HG03159 (cell line): ENCODE results near the gene TM4SF5.

Source experiments
- ATAC-seq: cut with Tn5 transposase; IDR thresholded peaks from one replicate; pipeline ENCODE4 v1.9.1; 2021; ENCODE audit warnings: mild to moderate bottlenecking, moderate library complexity; ENCODE audit not compliant: unreplicated experiment

Gene TM4SF5

GRCh38 chr17:4788807-4789700, 17.4 kb downstream of the TM4SF5 start, which contains the start of gene GLTPD2:
Gene GLTPD2, plus strand, starts transcription at chr17:4788964. Its CDS starts 48 bp downstream, at chr17:4789012.
- ATAC-seq, result no peak

GRCh38 chr17:4789701-4789950, 17.9 kb downstream of the TM4SF5 start:
- no peak for ATAC-seq

DNA sequence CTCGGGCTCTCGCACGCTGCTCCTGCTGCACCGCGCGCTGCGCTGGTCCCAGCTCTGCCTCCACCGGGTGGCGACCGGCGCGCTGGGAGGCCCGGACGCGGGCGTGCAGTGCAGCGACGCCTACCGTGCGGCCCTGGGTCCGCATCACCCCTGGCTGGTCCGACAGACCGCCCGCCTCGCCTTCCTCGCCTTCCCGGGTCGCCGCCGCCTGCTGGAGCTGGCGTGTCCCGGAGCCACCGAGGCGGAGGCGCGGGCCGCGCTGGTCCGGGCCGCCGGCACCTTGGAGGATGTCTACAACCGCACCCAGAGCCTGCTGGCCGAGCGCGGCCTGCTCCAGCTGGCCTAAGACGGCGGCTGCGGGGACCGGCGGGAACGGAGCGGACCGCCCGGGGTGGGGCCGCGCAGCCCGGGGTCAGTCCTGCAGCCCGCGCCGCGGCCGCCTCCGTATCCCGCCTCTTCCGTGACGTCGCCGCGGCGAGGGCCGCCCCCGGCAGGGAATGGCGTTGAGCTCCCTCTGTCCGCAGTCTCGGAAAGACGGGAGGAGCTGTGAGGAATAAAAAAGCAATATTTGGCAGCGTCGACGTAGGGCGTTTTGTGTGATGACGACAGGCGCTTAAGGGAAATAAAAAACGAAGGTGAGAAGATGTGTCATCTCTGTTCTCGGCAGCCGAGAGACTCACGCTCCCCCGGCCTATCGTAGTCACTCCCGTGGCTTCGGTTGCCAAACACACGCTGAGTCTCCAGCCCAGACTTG, 18.4 kb downstream of the TM4SF5 start:
- ATAC-seq, result peak; percentile 82

DNA sequence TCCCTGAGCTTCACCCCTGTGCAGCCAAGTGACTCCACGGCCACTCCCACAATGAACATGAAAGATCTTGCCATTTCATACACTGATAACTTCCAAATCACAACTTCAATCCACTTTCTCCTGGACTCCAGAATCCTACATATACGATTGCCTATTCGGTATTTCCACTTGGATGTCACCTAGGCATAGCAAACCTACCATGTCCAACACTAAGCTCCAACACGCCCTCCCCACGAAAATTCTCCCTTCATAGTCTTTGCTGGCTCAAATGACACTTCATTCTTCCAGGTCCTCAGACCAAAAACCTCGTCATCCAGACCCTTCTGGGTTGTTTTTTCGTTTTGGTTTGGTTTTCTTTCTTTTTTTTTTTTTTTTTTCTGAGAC, 19.0 kb downstream of the TM4SF5 start:
- no peak for ATAC-seq

GRCh38 chr17:4795168-4795567, 23.5 kb downstream of the TM4SF5 start:
- ATAC-seq, result no peak

DNA sequence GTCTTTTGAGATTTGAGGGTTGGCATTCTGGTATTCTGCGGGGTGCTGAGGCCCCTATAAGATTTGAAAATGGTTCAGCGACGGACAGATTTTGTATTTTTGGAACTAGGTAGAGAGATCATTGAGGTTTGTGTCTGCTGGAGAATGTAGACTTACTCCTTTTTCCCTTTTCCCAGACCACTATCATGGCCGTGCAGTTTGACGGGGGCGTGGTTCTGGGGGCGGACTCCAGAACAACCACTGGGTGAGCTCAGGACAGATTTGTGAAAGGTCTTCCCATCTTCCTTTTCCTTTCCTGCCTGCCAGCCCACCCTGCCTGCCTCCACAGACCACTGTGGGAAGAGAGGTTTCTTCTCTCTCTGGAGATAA, 24.9 kb downstream of the TM4SF5 start:
- no peak for ATAC-seq

GRCh38 chr17:4800462-4801196, 28.9 kb downstream of the TM4SF5 start:
- no peak for ATAC-seq

- ATAC-seq, result no peak
Observed at GRCh38 chr17:4802228-4802627, 30.5 kb downstream of the TM4SF5 start, which contains the start of gene C17orf114. Gene C17orf114, minus strand, starts transcription at chr17:4802328.

DNA sequence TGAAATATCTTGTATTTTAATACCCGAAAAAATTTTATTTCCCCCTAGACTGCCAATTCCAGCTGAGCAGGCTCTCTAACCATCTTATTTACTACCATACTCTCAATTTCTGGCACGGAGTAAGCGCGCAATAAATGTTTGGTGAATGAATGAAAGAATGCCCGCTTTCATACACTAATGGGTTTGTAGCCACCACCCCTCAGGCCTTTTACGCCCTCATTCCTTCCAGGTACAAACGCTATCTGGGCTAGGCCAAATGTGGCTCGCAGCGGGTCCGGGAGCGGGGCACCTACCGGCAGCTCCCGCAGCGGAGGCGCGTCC, 34.7 kb downstream of the TM4SF5 start:
- no peak for ATAC-seq

GRCh38 chr17:4806777-4807604, 35.3 kb downstream of the TM4SF5 start, which contains the start of gene PLD2:
Gene PLD2, plus strand, starts transcription at chr17:4807152. Its CDS starts 621 bp downstream, at chr17:4807773.
- ATAC-seq, result peak; percentile 91

GRCh38 chr17:4807605-4808377, 36.1 kb downstream of the TM4SF5 start:
- ATAC-seq, result no peak

DNA sequence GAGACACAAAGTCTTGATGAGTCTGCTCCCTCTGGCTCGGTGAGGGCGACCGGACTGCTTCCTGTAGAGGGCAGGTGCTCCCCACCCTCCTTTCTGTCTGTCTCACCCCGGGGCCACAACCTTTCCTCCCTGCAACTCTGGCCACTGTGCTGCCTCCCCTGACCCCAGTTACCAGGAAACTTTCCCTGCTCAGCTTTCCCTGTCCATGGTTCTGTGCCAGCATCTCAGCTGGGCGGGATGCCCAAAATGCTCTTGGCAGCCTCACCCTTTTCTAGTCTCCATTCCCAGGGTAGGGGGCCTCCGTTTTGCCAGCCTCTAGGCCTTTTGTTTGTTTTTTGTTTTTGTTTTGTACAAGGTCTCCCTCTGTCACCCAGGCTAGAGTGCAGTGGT, 36.7 kb downstream of the TM4SF5 start:
- no peak for ATAC-seq

DNA sequence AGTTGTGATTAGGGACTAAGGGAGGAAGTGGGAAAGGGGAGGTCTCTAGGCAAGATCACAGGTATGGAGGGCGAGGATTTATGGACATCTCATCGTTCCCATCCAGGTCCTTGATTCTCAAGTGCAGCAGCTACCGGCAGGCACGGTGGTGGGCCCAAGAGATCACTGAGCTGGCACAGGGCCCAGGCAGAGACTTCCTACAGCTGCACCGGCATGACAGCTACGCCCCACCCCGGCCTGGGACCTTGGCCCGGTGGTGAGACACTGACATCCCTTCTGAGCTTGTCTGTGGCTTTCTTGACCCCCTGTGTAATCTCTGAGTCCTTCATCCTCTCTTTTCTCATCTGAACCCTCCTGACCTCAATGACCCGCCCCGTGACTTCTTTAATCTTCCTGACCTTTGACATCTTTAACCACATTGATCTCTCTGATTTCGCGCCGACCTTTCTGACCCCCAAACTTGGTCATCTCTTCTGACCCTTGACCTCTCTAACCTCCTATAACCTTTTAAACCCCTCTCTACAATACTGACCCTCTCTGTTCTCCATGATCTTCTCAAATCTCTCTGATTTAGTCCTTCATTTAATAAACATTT, 39.1 kb downstream of the TM4SF5 start:
- ATAC-seq, result no peak

- no peak for ATAC-seq
Observed at GRCh38 chr17:4811471-4811870, 39.8 kb downstream of the TM4SF5 start.

DNA sequence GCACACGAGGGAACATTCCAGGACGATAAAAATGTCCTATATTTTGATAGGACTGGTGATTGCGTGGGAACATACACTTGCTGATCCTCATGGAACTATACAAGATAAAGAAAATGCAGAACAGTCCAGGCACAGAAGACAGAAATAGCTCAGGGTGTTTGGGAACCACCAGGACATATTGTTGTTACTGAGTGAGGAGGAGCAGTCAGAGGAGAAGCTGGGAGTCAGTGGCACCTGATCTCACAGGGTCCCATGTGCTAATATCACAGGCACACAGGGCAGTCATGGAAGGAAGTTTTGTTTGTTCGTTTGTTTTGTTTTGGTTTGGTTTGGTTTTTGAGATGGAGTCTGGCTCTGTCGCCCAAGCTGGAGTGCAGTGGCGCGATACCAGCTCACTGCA, 41.0 kb downstream of the TM4SF5 start:
- ATAC-seq, result no peak

- no peak for ATAC-seq
Observed at GRCh38 chr17:4815043-4815675, 43.5 kb downstream of the TM4SF5 start.

DNA sequence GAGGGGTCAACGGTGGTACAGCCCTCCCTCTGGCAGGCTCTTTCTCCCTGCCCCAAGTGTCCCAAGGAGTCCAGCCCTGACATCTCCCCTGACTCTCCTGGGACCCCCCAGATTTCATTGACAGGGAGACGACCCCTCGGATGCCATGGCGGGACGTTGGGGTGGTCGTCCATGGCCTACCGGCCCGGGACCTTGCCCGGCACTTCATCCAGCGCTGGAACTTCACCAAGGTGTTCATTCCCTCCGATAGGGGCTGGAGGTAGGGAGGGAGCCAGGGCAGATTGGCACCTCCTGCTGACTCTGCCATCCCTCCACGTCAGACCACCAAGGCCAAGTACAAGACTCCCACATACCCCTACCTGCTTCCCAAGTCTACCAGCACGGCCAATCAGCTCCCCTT, 45.1 kb downstream of the TM4SF5 start:
- ATAC-seq, result no peak

- no peak for ATAC-seq
Observed at GRCh38 chr17:4818276-4818675, 46.6 kb downstream of the TM4SF5 start.

DNA sequence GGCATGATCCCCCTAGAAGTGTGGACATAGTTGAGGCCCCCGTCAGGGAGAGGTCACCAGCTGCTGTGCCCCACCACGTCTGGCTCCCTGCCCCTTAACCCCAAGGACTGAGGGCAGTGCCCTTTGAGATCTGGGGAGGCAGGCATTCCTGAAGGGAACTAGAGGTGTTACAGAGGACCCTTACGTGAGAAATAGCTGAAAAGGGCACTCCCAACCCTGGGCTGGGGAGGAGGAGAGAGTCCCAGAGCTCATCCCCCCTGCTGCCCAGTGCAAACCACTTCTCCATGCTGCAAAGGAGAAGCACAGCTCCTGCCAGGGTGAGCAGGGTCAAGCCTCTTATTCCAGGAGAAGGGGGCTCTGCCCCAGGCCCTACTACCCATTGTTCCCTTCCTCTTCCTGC, 51.1 kb downstream of the TM4SF5 start:
- no peak for ATAC-seq
